ENCODE measurements around the gene AGTRAP.

AGTRAP gene, protein sequence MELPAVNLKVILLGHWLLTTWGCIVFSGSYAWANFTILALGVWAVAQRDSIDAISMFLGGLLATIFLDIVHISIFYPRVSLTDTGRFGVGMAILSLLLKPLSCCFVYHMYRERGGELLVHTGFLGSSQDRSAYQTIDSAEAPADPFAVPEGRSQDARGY

DNA sequence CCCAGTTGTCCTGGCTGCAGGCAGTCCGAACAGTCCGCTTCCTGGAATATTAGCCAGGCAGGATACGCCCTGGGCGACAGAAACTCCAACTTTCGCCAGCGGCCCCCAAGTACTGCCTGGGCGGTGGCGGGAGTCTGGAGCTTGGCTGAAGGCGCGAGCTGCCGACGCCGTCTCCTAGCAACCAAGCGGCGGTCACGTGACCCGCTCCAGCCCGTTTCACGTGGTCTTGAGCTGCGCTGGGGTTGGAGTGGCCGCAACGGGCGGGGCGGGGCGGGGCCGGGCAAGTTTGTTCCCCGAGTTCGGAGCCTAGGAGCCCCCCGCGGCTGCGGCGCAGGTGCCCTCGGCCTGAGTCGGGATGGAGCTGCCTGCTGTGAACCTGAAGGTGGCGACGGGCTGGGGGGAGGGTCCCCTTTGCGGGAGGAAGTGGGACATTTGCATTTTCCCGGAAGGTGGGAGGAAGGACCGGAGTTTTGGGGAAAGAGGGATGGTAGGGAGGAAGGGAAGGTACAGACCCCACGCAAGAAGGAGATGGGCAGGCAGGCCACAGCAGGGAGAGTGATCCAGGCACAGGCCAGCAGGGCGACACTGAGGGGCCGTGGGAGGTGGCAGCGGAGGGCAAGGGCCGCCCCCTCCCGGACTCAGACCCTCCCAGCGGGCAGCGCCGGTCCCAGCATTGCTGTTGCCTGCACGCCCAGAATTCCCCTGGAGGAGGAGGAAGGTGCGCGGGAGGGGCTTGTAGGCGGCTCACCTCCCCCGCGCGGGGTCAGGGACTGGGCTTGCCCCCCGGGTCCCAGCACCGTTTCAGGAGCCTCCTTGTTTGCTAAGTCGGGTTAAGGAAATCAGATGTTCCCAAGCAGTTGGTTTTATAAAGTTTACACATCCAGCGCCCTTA lies at the start of gene AGTRAP:
TSS of gene AGTRAP (plus strand) at position 283 of the 892 bp plus-strand sequence. CDS start at position 356, 73 bp downstream.
- Histone ChIP-seq H3K36me3 (ENCODE audit: insufficient read depth, low read length) (no peaks in the 10 kb centered on the region), H2AFZ (ENCODE audit: low read depth, low read length) (peak within 1 kb of the TSS; percentile 75), H3K27me3 (ENCODE audit: insufficient read depth, low read length) (no peaks in the 10 kb centered on the region)

DNA sequence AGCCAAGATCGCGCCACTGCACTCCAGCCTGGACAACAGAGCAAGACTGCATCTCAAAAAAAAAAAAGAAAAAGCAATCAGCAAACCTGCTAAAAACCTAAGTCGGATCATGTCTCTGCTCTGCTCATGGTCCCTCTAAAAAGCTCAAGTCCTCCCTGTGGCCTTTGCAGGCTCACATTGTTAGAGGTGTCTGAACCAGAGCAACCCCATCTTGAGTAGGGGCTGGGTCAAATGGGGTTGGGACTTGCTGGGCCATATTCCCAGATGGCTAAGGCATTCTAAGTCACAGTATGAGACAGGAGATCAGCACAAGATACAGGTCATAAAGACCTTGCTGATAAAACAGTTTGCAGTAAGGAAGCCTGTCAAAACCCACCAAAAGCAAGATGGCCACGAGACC lies 47.4 kb upstream of the AGTRAP start:
- H3K27me3 ChIP-seq (ENCODE audit: insufficient read depth, low read length) = no peaks in the 10 kb centered on the region
- no peaks in the 10 kb centered on the region for H3K9me3 ChIP-seq (ENCODE audit: low read length)

More for the DNA sequence above, at the start of gene AGTRAP:
- peak within 1 kb of the TSS; percentile 92 for H3K4me3 ChIP-seq (ENCODE audit: low read length)
- peaks cover 32% of the 10 kb centered on the region for H3K4me1 ChIP-seq (ENCODE audit: insufficient read depth, low read length)
- no peaks in the 10 kb centered on the region for H3K9me3 ChIP-seq (ENCODE audit: low read length)

DNA sequence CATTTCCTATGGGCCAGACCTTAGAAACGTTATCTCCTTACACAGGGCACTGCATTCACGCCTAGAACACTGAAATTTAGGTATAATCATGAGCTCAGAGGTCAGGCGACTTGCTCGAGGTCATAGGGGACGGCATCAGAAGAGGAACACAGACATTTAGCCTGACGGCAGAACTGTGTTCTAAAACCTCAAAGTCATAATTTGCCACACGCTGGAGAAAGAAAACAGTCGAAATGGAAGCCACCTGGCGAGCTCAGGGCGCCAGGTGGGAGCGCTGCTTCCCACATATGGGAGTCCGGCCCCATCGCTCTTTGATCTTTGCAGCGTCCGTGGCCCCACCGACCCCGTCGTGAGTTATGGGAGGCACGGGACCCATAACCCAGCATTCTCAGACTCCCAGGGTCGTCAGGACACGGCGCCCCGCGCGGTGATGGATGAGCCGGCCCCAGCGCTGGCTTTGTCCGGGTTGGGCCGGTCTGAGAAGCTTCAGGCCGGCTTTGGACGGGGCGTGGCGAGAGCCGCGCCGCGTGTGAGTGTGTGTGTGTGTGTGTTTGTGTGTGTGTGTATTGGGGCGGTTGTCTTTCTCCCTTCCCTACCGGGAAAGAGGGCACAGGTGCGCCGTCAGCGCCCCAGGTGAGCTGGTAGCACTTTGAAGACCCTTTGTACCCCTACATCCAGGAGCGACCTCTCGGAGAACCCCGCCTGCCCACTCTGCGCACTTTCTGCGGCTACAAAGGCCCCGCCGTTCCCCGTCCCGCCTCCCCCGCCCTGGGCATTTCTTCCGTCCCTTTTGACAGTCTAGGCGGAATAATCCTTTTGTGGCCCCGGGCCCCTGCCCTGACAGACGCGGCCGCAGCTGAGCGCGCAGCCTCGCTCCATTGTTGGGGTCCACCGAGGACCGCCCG lies 45.3 kb upstream of the AGTRAP start:
- H3K9me3 ChIP-seq (ENCODE audit: low read length) = no peaks in the 10 kb centered on the region
- H3K4me3 ChIP-seq (ENCODE audit: low read length) = peak overlapping the region; percentile 60
- peaks cover 6% of the 10 kb centered on the region for H3K36me3 ChIP-seq (ENCODE audit: insufficient read depth, low read length)
- no peaks in the 10 kb centered on the region for H3K27me3 ChIP-seq (ENCODE audit: insufficient read depth, low read length)
- no peak overlapping the region for H2AFZ ChIP-seq (ENCODE audit: low read depth, low read length)
- H3K4me1 ChIP-seq (ENCODE audit: insufficient read depth, low read length) = peaks cover 33% of the 10 kb centered on the region

More for the DNA sequence above, 47.4 kb upstream of the AGTRAP start:
- Histone ChIP-seq H3K4me1 (ENCODE audit: insufficient read depth, low read length) (peaks cover 28% of the 10 kb centered on the region), H3K36me3 (ENCODE audit: insufficient read depth, low read length) (peaks cover 3% of the 10 kb centered on the region), H2AFZ (ENCODE audit: low read depth, low read length) (no peak overlapping the region), H3K4me3 (ENCODE audit: low read length) (no peak overlapping the region)

DNA sequence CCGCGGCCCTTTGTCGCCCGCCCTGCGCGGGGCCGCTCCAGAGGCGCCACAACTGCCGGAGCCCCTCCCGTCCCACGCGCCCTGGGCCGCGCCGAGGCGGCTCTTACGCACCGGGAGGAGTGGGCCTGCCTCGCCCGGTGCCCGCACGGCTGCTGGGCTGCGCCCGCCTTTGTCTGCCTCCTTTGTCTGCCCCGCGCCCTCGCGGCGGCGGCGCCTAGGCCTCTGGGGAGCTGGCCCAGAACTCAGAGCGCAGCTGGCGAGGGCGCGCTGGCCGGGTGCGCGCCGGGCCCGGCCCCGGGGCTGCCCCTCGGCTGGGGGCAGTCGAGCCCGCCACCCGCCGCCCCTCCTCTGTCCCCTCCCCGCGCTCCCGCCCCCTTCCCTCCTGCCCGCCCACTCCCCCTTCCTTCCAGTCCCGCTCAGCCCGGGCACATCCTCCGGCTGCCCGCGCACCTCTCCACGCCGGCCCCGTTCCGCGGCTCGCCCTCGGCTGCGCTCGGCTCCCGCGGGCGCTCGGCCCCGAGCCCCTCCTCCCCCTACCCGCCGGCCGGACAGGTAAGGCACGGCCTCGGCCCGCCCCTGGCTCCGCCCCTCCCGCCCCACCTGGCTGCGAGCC lies 44.5 kb upstream of the AGTRAP start, which contains the start of gene DRAXIN:
TSS of gene DRAXIN (plus strand) at position 409 of the 613 bp plus-strand sequence. CDS start 14,549 bp downstream, outside the sequence.
- peaks cover 6% of the 10 kb centered on the region for H3K36me3 ChIP-seq (ENCODE audit: insufficient read depth, low read length)
- H3K4me3 ChIP-seq (ENCODE audit: low read length) = peak within 1 kb of the TSS; percentile 60
- H3K9me3 ChIP-seq (ENCODE audit: low read length) = no peaks in the 10 kb centered on the region
- H2AFZ ChIP-seq (ENCODE audit: low read depth, low read length) = no peak within 1 kb of the TSS
- peaks cover 33% of the 10 kb centered on the region for H3K4me1 ChIP-seq (ENCODE audit: insufficient read depth, low read length)
- H3K27me3 ChIP-seq (ENCODE audit: insufficient read depth, low read length) = no peaks in the 10 kb centered on the region

DNA sequence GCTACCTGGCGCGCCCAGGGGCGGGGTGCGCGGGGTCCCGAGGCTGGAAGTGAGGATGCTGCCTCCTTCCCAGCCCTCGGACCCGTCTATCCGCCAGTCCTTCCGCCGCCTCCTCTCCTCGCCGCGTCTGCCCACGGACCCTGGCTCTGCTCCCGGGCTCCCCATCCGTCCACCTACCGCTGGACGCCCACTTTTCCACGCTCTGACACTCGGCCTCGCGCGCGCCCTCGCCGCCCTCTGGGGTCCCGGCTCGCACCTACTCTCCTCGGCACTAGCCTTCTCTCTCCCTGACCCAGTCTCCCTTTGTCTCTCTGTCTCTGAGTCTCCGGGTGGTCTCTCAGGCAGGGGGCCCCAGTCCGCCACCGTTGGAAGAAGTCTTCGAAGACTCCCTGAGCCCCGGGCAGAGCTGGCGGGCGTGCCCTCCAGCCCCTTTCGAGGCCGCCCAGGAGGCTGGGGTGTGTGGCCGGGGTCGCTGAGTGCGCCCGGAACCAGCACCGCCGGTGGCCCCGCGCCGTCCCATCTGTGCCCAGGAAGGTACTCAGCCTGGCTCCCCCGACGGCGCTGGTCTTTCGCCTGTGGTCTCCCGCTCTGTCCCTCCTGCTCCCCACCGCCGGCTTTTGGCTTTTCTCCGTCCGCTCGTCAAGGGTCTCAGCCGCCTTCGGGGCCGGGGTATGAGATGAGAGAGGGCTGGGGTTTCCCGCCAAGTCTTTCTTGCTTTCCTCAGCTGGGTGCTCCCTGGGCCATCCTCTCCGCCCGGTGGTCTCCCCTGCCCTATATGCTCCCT lies 43.8 kb upstream of the AGTRAP start:
- Histone ChIP-seq H3K9me3 (ENCODE audit: low read length) (no peaks in the 10 kb centered on the region), H2AFZ (ENCODE audit: low read depth, low read length) (no peak overlapping the region), H3K27me3 (ENCODE audit: insufficient read depth, low read length) (no peaks in the 10 kb centered on the region), H3K4me1 (ENCODE audit: insufficient read depth, low read length) (peaks cover 33% of the 10 kb centered on the region), H3K4me3 (ENCODE audit: low read length) (peak overlapping the region; percentile 60), H3K36me3 (ENCODE audit: insufficient read depth, low read length) (peaks cover 6% of the 10 kb centered on the region)

DNA sequence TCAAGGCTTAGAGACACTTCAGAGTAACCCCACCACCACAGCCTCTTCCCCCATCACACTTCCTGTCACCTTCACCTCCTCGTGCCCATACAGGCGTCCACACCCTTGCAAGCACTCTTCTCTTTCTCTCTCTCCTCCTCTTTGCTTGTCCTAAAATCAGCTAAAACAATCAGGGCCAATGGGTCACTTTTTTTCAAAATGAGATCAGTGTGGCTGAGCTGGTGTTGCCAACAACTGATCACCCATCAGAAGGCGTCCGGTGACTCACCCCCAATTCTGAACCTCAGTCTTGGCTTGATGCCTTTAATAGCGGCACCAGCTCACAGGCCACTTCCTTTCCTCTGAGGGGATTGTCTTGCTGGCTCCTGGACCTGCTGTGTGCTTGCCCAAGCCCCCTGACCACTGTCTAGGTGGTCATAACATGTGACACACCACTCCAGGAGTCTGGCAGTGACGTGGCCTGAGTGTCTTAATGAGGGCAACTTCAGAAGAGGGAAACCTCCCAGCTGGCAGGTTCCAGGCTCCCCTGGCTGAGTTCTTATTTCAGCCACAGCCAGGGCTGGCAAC lies 42.8 kb upstream of the AGTRAP start:
- Histone ChIP-seq H3K27me3 (ENCODE audit: insufficient read depth, low read length) (no peaks in the 10 kb centered on the region), H3K4me1 (ENCODE audit: insufficient read depth, low read length) (peaks cover 33% of the 10 kb centered on the region), H3K4me3 (ENCODE audit: low read length) (peak overlapping the region; percentile 60)

DNA sequence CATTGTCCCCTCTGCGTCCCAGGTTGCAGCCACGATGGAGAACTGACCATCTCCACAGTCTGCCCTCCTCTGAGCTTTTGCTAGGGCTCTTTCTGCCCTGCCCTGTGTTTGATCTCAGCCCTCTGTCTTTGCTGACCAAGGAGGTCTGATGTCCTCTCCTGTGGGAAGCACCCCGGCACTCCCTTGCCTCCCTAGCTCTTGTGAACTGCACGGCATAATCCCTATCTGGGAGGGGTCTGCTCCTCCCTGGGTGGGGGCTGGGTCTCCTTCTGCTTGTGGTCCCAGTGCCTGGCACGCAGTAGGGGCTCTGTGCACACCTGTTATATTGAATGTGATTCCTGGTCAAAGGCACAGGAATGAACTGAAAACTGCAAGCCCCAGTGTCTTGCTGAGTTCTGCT lies 42.0 kb upstream of the AGTRAP start:
- Histone ChIP-seq H3K27me3 (ENCODE audit: insufficient read depth, low read length) (no peaks in the 10 kb centered on the region), H2AFZ (ENCODE audit: low read depth, low read length) (no peak overlapping the region), H3K4me1 (ENCODE audit: insufficient read depth, low read length) (peaks cover 33% of the 10 kb centered on the region), H3K4me3 (ENCODE audit: low read length) (peak overlapping the region; percentile 9), H3K9me3 (ENCODE audit: low read length) (no peaks in the 10 kb centered on the region), H3K36me3 (ENCODE audit: insufficient read depth, low read length) (peaks cover 6% of the 10 kb centered on the region)

More for the DNA sequence above, 42.8 kb upstream of the AGTRAP start:
- Histone ChIP-seq H3K9me3 (ENCODE audit: low read length) (no peaks in the 10 kb centered on the region), H2AFZ (ENCODE audit: low read depth, low read length) (no peak overlapping the region), H3K36me3 (ENCODE audit: insufficient read depth, low read length) (peaks cover 6% of the 10 kb centered on the region)

DNA sequence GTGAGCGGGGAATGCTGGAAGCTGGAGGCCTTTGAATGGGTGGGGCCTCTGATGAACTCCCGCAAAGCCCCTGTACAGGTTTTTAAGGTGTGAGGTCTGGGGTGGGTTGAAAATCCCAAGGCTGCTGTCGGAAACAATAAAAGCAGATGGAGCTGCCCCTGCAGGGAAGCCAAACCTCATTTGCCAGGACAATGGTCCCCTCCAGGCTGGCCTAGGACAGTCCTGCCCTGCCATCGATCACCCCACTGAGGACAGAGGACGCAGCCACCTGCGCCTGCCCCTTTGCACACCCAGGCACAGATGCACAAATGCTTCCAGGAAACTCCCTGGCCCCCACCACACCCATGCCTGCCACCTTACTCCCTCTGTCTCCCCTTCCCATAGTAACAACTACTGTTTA lies 40.1 kb upstream of the AGTRAP start:
- no peak overlapping the region for H3K4me3 ChIP-seq (ENCODE audit: low read length)
- peaks cover 6% of the 10 kb centered on the region for H3K36me3 ChIP-seq (ENCODE audit: insufficient read depth, low read length)
- H3K4me1 ChIP-seq (ENCODE audit: insufficient read depth, low read length) = peaks cover 24% of the 10 kb centered on the region
- no peaks in the 10 kb centered on the region for H3K9me3 ChIP-seq (ENCODE audit: low read length)
- H2AFZ ChIP-seq (ENCODE audit: low read depth, low read length) = no peak overlapping the region
- H3K27me3 ChIP-seq (ENCODE audit: insufficient read depth, low read length) = no peaks in the 10 kb centered on the region

DNA sequence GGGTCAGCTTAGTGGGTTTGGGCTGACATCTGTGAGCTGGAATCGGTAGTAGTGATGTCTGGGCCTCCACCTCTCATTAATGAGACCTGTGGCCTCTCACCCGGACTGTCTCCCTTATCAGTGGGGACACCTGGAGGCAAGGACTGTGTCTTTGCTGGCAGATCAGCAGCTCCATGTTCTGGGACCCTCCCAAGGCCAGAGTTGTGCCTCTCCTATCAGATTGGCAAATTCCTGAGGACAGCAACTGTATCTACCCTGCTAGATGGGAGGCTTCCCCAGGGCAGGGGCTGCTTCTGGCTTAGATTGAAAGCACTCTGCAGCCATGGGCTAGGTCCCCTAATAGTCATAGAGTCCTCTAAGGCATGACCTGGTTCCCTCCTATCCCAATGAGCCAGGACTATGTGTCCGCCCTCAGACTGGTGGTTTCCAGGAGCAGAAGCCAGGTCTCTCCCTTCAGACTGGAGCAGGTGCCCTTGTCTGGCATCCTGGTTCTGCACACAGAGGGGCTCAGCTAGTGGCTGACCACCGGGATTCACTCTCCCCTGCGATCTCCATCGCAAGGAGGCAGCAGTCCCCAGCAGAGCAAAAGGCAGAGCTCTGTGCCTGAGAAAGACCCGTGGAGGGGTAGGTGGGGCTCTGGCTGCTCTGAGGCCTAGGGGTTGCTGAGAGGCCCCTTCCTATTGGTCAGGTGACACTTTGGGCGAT lies 38.6 kb upstream of the AGTRAP start:
- no peak overlapping the region for H3K4me3 ChIP-seq (ENCODE audit: low read length)
- peaks cover 36% of the 10 kb centered on the region for H3K4me1 ChIP-seq (ENCODE audit: insufficient read depth, low read length)
- H2AFZ ChIP-seq (ENCODE audit: low read depth, low read length) = no peak overlapping the region
- H3K27me3 ChIP-seq (ENCODE audit: insufficient read depth, low read length) = no peaks in the 10 kb centered on the region
- peaks cover 11% of the 10 kb centered on the region for H3K36me3 ChIP-seq (ENCODE audit: insufficient read depth, low read length)
- H3K9me3 ChIP-seq (ENCODE audit: low read length) = no peaks in the 10 kb centered on the region

DNA sequence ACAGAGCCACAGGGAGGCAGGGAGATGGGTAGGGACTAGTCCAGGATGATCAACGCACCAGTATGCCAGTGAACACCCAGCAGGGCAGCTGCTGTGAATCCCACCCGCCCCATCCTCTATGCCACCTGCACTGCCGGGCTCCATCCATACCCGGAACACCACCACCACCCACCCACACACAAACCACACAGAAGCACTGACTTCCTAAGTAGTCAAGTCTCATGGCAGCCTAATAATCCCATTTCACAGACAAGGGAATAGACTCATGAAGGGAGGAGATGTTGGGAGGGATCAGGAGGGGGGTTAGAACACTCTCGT lies 38.1 kb upstream of the AGTRAP start:
- Histone ChIP-seq H3K4me1 (ENCODE audit: insufficient read depth, low read length) (peaks cover 33% of the 10 kb centered on the region), H3K36me3 (ENCODE audit: insufficient read depth, low read length) (peaks cover 13% of the 10 kb centered on the region), H3K27me3 (ENCODE audit: insufficient read depth, low read length) (no peaks in the 10 kb centered on the region), H2AFZ (ENCODE audit: low read depth, low read length) (no peak overlapping the region), H3K9me3 (ENCODE audit: low read length) (no peaks in the 10 kb centered on the region), H3K4me3 (ENCODE audit: low read length) (no peak overlapping the region)

DNA sequence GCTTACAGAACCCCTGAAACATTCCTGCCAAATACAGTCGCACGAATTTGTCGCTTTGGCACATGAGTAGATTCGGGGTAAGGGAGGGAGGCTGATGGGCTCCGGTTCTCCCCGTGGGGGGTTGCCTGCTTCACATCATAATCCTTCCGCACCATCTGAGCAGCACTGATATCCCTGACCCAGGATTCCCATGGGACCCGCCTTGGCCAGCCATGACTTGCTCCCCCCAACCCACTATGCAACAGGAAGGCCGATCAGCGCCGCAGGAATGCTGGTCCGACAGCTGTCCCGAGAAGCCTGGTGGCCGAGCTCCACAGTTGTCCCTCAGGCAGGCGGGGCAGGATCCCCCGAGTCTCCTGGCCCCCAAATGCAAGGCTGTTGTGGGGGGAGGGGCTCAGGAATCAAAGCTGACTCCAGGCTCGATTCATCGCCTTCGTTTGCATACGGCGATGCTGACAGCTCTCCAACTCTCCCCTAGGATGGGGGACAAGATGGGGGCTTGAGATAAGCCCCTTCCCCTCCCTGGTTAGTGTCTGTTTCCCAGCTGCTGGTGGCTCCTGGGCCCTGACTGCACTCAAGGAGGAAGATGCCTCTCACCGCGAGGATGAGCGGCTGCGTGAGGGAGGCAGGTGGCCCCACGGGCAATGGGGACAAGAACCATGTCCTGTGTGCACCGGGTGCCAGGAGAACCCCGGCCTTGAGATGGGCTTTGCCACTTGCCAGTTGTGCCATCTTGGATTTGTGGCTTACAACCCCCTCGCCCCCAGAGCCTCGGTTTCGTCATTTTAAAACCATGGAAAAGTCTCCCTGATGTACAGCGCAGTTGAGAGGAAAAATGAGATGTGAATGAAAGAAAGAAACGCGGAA lies 35.1 kb upstream of the AGTRAP start:
- no peaks in the 10 kb centered on the region for H3K9me3 ChIP-seq (ENCODE audit: low read length)
- peaks cover 9% of the 10 kb centered on the region for H3K36me3 ChIP-seq (ENCODE audit: insufficient read depth, low read length)
- H2AFZ ChIP-seq (ENCODE audit: low read depth, low read length) = no peak overlapping the region
- no peaks in the 10 kb centered on the region for H3K27me3 ChIP-seq (ENCODE audit: insufficient read depth, low read length)
- H3K4me3 ChIP-seq (ENCODE audit: low read length) = no peak overlapping the region
- peaks cover 51% of the 10 kb centered on the region for H3K4me1 ChIP-seq (ENCODE audit: insufficient read depth, low read length)
